K562 (cell line): ENCODE measurements around the gene VWA8. TPM values are rescaled to one million over a fixed set of nuclear protein-coding genes. Genes with fewer than 3 reads are reported as not detected.

Experiments
- ATAC-seq: fragments of 200-7000 bp; cut with Tn5 transposase; 3 replicates; pipeline ENCODE4 v1.9.1; 2020; ENCODE audit warnings: moderate library complexity
- BruUV-seq: library from RNA; stranded (reverse); fragments of 400-500 nt; replicated peaks from 2 replicates; lab custom pipeline; 2021; lab: Mats Ljungman, UMichigan
- CTCF ChIA-PET: fragments of 300-600 bp; formaldehyde crosslinking; extraction: SDS; loops from one replicate; lab custom pipeline; 2021; ENCODE audit warnings: low intra/inter-chr PET ratio; lab: Yijun Ruan, JAX
- POLR2A ChIA-PET: fragments of 300-600, 350-650 bp; sonication (Branson Sonifier 250); formaldehyde crosslinking; extraction: SDS; loops from one replicate; lab custom pipeline; 2021; ENCODE audit warnings: antibody characterized with exemption, inconsistent platforms; lab: Yijun Ruan, JAX
- DNase-seq, 4 experiments: peaks; one replicate each; pipeline versions ENCODE4 v3.0.0 to v3.0.0-alpha.2; 2011 to 2018; ENCODE audit warnings: low spot score in 3 of 4, mixed read lengths in 3 of 4; ENCODE audit errors: extremely low read depth in 1 of 4
- FAIRE-seq: peaks from 2 replicates; lab custom pipeline; 2011; peaks lifted over from hg19 to GRCh38; lab: Jason Lieb, UNC
- H2AFZ ChIP-seq: 2 replicates; pipeline ENCODE4 v1.6.0; 2011; ENCODE audit warnings: low read depth, low read length, control low read depth, inconsistent platforms
- H3K27ac ChIP-seq: fragments of 200-600 bp; 3 replicates; pipeline ENCODE4 v1.8.0; 2011; ENCODE audit warnings: low read depth, mild to moderate bottlenecking, control low read depth, inconsistent platforms, low read length, moderate library complexity, mixed read lengths; ENCODE audit errors: extremely low read depth
- H3K27me3 ChIP-seq, 2 experiments: fragments of 300-600 bp in 1 of 2; 2 replicates in 1 of 2; 3 replicates in 1 of 2; pipeline versions ENCODE4 v1.6.0 to v1.8.0; 2011; ENCODE audit warnings: inconsistent platforms in 2 of 2, low read length in 2 of 2, mild to moderate bottlenecking in 1 of 2, mixed read lengths in 1 of 2, moderate library complexity in 1 of 2; ENCODE audit not compliant: control insufficient read depth in 2 of 2, insufficient read depth in 2 of 2
- H3K36me3 ChIP-seq: fragments of 300-600 bp; 3 replicates; pipeline ENCODE4 v1.8.0; 2011; ENCODE audit warnings: mild to moderate bottlenecking, low read length, inconsistent platforms; ENCODE audit not compliant: control insufficient read depth, insufficient read depth
- H3K4me1 ChIP-seq, 2 experiments: fragments of 200-600 bp in 1 of 2; replicated peaks in 1 of 2; 2 replicates in 1 of 2; 3 replicates in 1 of 2; pipeline versions ENCODE4 v1.5.1 to v1.8.0; 2011; ENCODE audit warnings: inconsistent platforms in 2 of 2, low read length in 2 of 2, mild to moderate bottlenecking in 1 of 2, mixed read lengths in 1 of 2, moderate library complexity in 1 of 2; ENCODE audit not compliant: control insufficient read depth in 2 of 2, insufficient read depth in 2 of 2
- H3K4me2 ChIP-seq: 2 replicates; pipeline ENCODE4 v1.6.1; 2011; ENCODE audit warnings: low read length, control low read depth, inconsistent platforms, mixed read lengths; ENCODE audit not compliant: insufficient read depth
- H3K4me3 ChIP-seq: fragments of 200-600 bp; sonication (generic), shearing (Covaris generic); 2 replicates; pipeline ENCODE4 v1.5.1; 2016; ENCODE audit warnings: control low read depth, inconsistent platforms
- H3K79me2 ChIP-seq: fragments of 200-600 bp; 3 replicates; pipeline ENCODE4 v1.8.0; 2011; ENCODE audit warnings: low read length, inconsistent platforms; ENCODE audit not compliant: control insufficient read depth, insufficient read depth
- H3K9ac ChIP-seq, 2 experiments: 2 replicates each; pipeline versions ENCODE4 v1.6.0 to v1.6.1; 2011; ENCODE audit warnings: low read depth in 2 of 2, low read length in 2 of 2, control low read depth in 1 of 2, inconsistent platforms in 1 of 2, mild to moderate bottlenecking in 1 of 2, mixed read lengths in 1 of 2; ENCODE audit not compliant: insufficient read depth in 1 of 2
- H3K9me1 ChIP-seq: one replicate; pipeline ENCODE4 v1.6.0; 2011; ENCODE audit warnings: inconsistent platforms, mild to moderate bottlenecking, low read length, moderate library complexity; ENCODE audit not compliant: control insufficient read depth, insufficient read depth
- H3K9me3 ChIP-seq: replicated peaks from 2 replicates; pipeline ENCODE4 v1.5.1; 2011; ENCODE audit warnings: low read depth, low read length, inconsistent platforms; ENCODE audit not compliant: control insufficient read depth, insufficient read depth
- H4K20me1 ChIP-seq: replicated peaks from 2 replicates; pipeline ENCODE4 v1.6.1; 2011; ENCODE audit warnings: low read length, inconsistent platforms, mixed read lengths; ENCODE audit not compliant: control insufficient read depth, insufficient read depth
- ARID2 ChIP-seq: fragments of 450-650 bp; IDR thresholded peaks from 2 replicates; pipeline ENCODE4 v1.6.1; 2017; ENCODE audit warnings: antibody characterized with exemption, mild to moderate bottlenecking
- DPF2 ChIP-seq: fragments of 450-650 bp; IDR thresholded peaks from 2 replicates; pipeline ENCODE4 v1.6.1; 2016
- FOXA1 ChIP-seq: fragments of 450-650 bp; IDR thresholded peaks from 2 replicates; pipeline ENCODE4 v1.6.1; 2016; ENCODE audit warnings: mild to moderate bottlenecking, borderline replicate concordance
- GABPA ChIP-seq: fragments of 200-800 bp; sonication (Bioruptor generic); conservative IDR thresholded peaks from 2 replicates; pipeline ENCODE4 v1.6.1; 2016; ENCODE audit warnings: low read depth, missing genetic modification characterization, missing compliant biosample characterization
- GMEB1 ChIP-seq: fragments of 250-450 bp; sonication (Bioruptor Pico); IDR thresholded peaks from 2 replicates; pipeline ENCODE4 v1.4.0; 2020; ENCODE audit warnings: mild to moderate bottlenecking
- KDM4B ChIP-seq, 2 experiments: fragments of 450-650 bp in 1 of 2; sonication (generic) in 1 of 2; IDR thresholded peaks; 2 replicates each; pipeline ENCODE4 v1.6.1; 2016 to 2017; ENCODE audit warnings: borderline replicate concordance in 2 of 2, antibody characterized with exemption in 1 of 2, low read depth in 1 of 2, mild to moderate bottlenecking in 1 of 2
- KHSRP ChIP-seq: fragments of 450-650 bp; IDR thresholded peaks from 2 replicates; pipeline ENCODE4 v1.6.1; 2017
- L3MBTL2 ChIP-seq: fragments of 450-650 bp; IDR thresholded peaks from 2 replicates; pipeline ENCODE4 v1.6.1; 2016; ENCODE audit warnings: mild to moderate bottlenecking, moderate library complexity
- MTA2 ChIP-seq: fragments of 450-650 bp; IDR thresholded peaks from 2 replicates; pipeline ENCODE4 v1.6.1; 2016; ENCODE audit warnings: low read depth
- MYC ChIP-seq, 2 experiments: fragments of 250-450 bp in 1 of 2; sonication (Bioruptor Pico) in 1 of 2; IDR thresholded peaks; 2 replicates each; pipeline versions ENCODE4 v1.5.1 to v1.6.1; 2012 to 2021; ENCODE audit warnings: low read depth in 2 of 2, borderline replicate concordance in 1 of 2, improper control_type of control experiment in 1 of 2, low read length in 1 of 2, mild to moderate bottlenecking in 1 of 2, moderate library complexity in 1 of 2
- PHB2 ChIP-seq: fragments of 450-650 bp; IDR thresholded peaks from 2 replicates; pipeline ENCODE4 v1.6.1; 2017; ENCODE audit warnings: low read depth
- POLR2A ChIP-seq: fragments of 450-650 bp; conservative IDR thresholded peaks from 2 replicates; pipeline ENCODE4 v1.6.1; 2016
- RBFOX2 ChIP-seq: fragments of 200-400 bp; formaldehyde crosslinking; IDR thresholded peaks from 2 replicates; pipeline ENCODE4 v1.6.1; 2017; ENCODE audit warnings: low read depth, mild to moderate bottlenecking, low read length, moderate library complexity
- RBM17 ChIP-seq: fragments of 200-400 bp; formaldehyde crosslinking; IDR thresholded peaks from 2 replicates; pipeline ENCODE4 v1.6.1; 2017; ENCODE audit warnings: low read depth, mild to moderate bottlenecking, low read length, borderline replicate concordance
- SMAD2 ChIP-seq: fragments of 150-350 bp; IDR thresholded peaks from 2 replicates; pipeline ENCODE4 v1.6.1; 2014; ENCODE audit warnings: low read depth, mild to moderate bottlenecking, low read length
- SMARCA4 ChIP-seq: fragments of 450-650 bp; IDR thresholded peaks from 2 replicates; pipeline ENCODE4 v1.6.1; 2016
- SMARCC2 ChIP-seq: fragments of 450-650 bp; IDR thresholded peaks from 2 replicates; pipeline ENCODE4 v1.6.1; 2017; ENCODE audit warnings: antibody characterized with exemption, moderate library complexity, mild to moderate bottlenecking, low read depth
- ZNF175 ChIP-seq: fragments of 200-800 bp; sonication (Bioruptor generic); IDR thresholded peaks from 2 replicates; pipeline ENCODE4 v1.6.1; 2016; ENCODE audit warnings: low read depth, mild to moderate bottlenecking, missing genetic modification characterization, missing compliant biosample characterization
- ZNF217 ChIP-seq: sonication (generic); formaldehyde crosslinking; IDR thresholded peaks from 2 replicates; pipeline ENCODE4 v1.8.0; 2022; ENCODE audit warnings: mild to moderate bottlenecking, missing genetic modification reagents
- ZNF239 ChIP-seq: fragments of 250-450 bp; sonication (Bioruptor Pico); IDR thresholded peaks from 2 replicates; pipeline ENCODE4 v1.4.0; 2020; ENCODE audit warnings: mild to moderate bottlenecking
- ZNF253 ChIP-seq: fragments of 250-450 bp; sonication (Bioruptor Pico); conservative IDR thresholded peaks from 2 replicates; pipeline ENCODE4 v1.6.1; 2021; ENCODE audit warnings: mild to moderate bottlenecking
- ZNF347 ChIP-seq: fragments of 450-650 bp; formaldehyde crosslinking; IDR thresholded peaks from 2 replicates; pipeline ENCODE4 v1.4.0; 2020; ENCODE audit warnings: low read depth, mild to moderate bottlenecking, moderate library complexity
- ZNF41 ChIP-seq: fragments of 250-450 bp; sonication (Bioruptor Pico); conservative IDR thresholded peaks from 2 replicates; pipeline ENCODE4 v1.4.0; 2020; ENCODE audit warnings: mild to moderate bottlenecking
- ZNF584 ChIP-seq: fragments of 200-800 bp; sonication (Bioruptor generic); IDR thresholded peaks from 2 replicates; pipeline ENCODE4 v1.6.1; 2016; ENCODE audit warnings: low read depth, mild to moderate bottlenecking, missing genetic modification characterization, missing compliant biosample characterization
- ZNF778 ChIP-seq: fragments of 450-650 bp; formaldehyde crosslinking; IDR thresholded peaks from 2 replicates; pipeline ENCODE4 v1.4.0; 2020; ENCODE audit warnings: mild to moderate bottlenecking, moderate library complexity
- ZNF830 ChIP-seq: fragments of 250-450 bp; sonication (Bioruptor Pico); IDR thresholded peaks from 2 replicates; pipeline ENCODE4 v1.5.0; 2021; ENCODE audit warnings: mild to moderate bottlenecking
- WGBS: fragments of 100-300 bp; shearing (Covaris generic); methylation state at CpG from one replicate; pipeline ENCODE4 v1.1.6; 2016; ENCODE audit warnings: low coverage, mixed read lengths; ENCODE audit not compliant: insufficient coverage; ENCODE audit errors: missing lambda C conversion rate; 5-methylcytosine and 5-hydroxymethylcytosine counted together
- in situ Hi-C: fragments of 300-500 bp; cut with MboI; formaldehyde crosslinking; loops from 4 replicates; pipeline ENCODE4 v1.15.0; 2018; ENCODE audit warnings: inconsistent platforms, mixed read lengths
- intact Hi-C: fragments of 100-400 bp; cut with micrococcal nuclease; formaldehyde crosslinking; loops from 2 replicates; pipeline ENCODE4 v1.14.2; 2022
- polyA plus RNA-seq, 8 experiments: library from polyadenylated mRNA; depleted of rRNA in 4 of 8; stranded (reverse) in 5 of 8; unstranded in 3 of 8; fragments of >200 nt; fragmentation: Nextera tagmentation in 2 of 8; fragmentation: Illumina TruSeq in 1 of 8; extraction: Ambion mirVana in 2 of 8; extraction: Trizol in 1 of 8; gene quantifications; 2 replicates each; pipeline versions ENCODE4 v1.2.1 to v1.2.3, GENCODE V29; 2011 to 2014; ENCODE audit warnings: inconsistent platforms in 1 of 8, missing spikeins in 1 of 8
- total RNA-seq, 7 experiments: library from RNA; depleted of rRNA in 6 of 7; stranded (reverse); fragments of >200 nt in 6 of 7; fragmentation: Illumina TruSeq in 2 of 7; extraction: Trizol in 2 of 7; gene quantifications; 2 replicates each; pipeline versions ENCODE4 v1.2.1 to v1.2.3, GENCODE V29; 2011 to 2021; ENCODE audit warnings: low replicate concordance in 1 of 7

Gene VWA8
- total and polyA plus RNA-seq, 9 of the 15 experiments (the other 6 are each of a cell fraction or from before 2014, with no cell fraction given) = 2.1 to 18.5 (median 13.3) TPM

GRCh38 chr13:41763782-41764181, 197.1 kb downstream of the VWA8 start (continued):
- peak; percentile 22; the same call in 1 of the 2 replicates for TF ChIP-seq SMARCA4
- TF ChIP-seq PHB2 = no peak
- no peak for TF ChIP-seq ZNF239
- TF ChIP-seq DPF2 = 0 out of 2 replicates have a peak, but pooled peaks have one; percentile 42
- no peak for TF ChIP-seq RBM17
- no peak for TF ChIP-seq ZNF253 (CRISPR knock-in tag)
- TF ChIP-seq GMEB1 (CRISPR knock-in tag) = no peak
- TF ChIP-seq L3MBTL2 = peak; percentile 56; the same call in 1 of the 2 replicates
- TF ChIP-seq ZNF217 (CRISPR knock-in tag) = no peak
- TF ChIP-seq POLR2A = no peak
- TF ChIP-seq SMARCC2 = no peak
- TF ChIP-seq SMAD2 = no peak
- no peak for TF ChIP-seq ZNF175 (CRISPR knock-in tag)

- FAIRE-seq (no peak), DNase-seq (no peak), ATAC-seq (no peak)
- Histone ChIP-seq H3K79me2 (no peaks in the 10 kb centered on the region), H4K20me1 (no peaks in the 10 kb centered on the region), H3K4me2 (no peak overlapping the region), H3K4me1 (peaks cover 11 to 31% of the 10 kb centered on the region in 2 experiments; a peak in 4 of 5 replicates), H3K9ac (no peak overlapping the region), H3K4me3 (no peak overlapping the region), H3K36me3 (peaks cover 40% of the 10 kb centered on the region; the same call in 1 of the 3 replicates), H3K27ac (no peak overlapping the region), H3K27me3 (no peaks in the 10 kb centered on the region), H3K9me3 (no peaks in the 10 kb centered on the region), H3K9me1 (no peaks in the 10 kb centered on the region), H2AFZ (no peak overlapping the region)
- intact Hi-C loops (no loop called here), in situ Hi-C loops (no loop called here)
- ChIA-PET CTCF (interaction anchor here (0.6 kb wide), 1 partner anchor 17 kb away, joined by 3 read pairs; no protein-coding TSS in a partner anchor), POLR2A (interaction anchor here (1.0 to 1.2 kb wide), 2 partner anchors 10 kb away, joined by 3 to 4 read pairs; no protein-coding TSS in a partner anchor)
- 87% methylated on average over 5 of the region's 5 CpGs for WGBS
- BruUV-seq = no TSS peak
- TF ChIP-seq GABPA (tag) = no peak
- TF ChIP-seq ZNF778 (CRISPR knock-in tag) = no peak
- TF ChIP-seq MTA2 = no peak
- TF ChIP-seq ARID2 = no peak
- TF ChIP-seq MYC (IDR thresholded peaks at IDR 0.05; ENCODE audit: low read depth, low read length) = no peak
- no peak for TF ChIP-seq MYC (CRISPR knock-in tag; IDR thresholded peaks at IDR 0.05; ENCODE audit: borderline replicate concordance, low read depth)
- no peak for TF ChIP-seq ZNF41 (CRISPR knock-in tag)
- no peak for TF ChIP-seq ZNF830 (CRISPR knock-in tag)
- no peak for TF ChIP-seq FOXA1
- TF ChIP-seq RBFOX2 = no peak
- no peak for TF ChIP-seq ZNF584
- TF ChIP-seq KDM4B (IDR thresholded peaks at IDR 0.05; ENCODE audit: borderline replicate concordance in 2 of 2, low read depth in 1 of 2) = no peak
- no peak for TF ChIP-seq ZNF347
- no peak for TF ChIP-seq KHSRP
These were observed 198.1 kb downstream of the VWA8 start for GRCh38 chr13:41762796-41763195.
